Measurements from ENCODE around the gene SAMD1.

The SAMD1 gene

DNA sequence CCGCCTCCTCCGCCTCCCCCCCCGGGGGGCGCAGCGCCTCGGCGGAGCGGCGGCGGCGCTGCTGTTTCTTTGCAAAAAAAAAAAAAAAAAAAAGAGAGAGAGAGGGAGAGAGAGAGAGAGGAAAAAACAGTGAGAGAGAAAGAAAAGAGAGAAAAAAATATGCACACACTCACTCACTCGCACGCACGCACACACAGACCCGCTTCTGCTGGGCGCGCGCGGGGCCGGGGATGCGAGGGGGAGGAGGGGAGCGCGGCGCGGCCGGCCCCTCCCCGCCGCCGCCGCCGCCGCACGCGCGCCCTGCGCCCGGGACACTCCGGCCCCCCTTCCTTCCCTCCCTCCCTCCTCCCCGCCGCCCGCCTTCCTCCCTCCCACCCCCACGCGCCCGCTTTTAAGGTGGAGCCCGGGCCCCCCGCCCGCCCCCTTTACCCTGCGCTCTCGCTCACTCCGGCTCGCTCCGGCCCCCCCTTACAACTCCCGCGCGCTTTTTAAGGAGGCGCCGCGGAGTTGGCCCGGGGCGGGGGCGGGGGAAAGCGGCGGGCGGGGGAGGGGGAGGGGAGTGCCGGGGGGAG, at the start of gene SAMD1:
TSS of gene SAMD1 (minus strand) at position 243 of the 572 bp plus-strand sequence.
- DNase-seq (ENCODE audit: low spot score): peak; percentile 89

DNA sequence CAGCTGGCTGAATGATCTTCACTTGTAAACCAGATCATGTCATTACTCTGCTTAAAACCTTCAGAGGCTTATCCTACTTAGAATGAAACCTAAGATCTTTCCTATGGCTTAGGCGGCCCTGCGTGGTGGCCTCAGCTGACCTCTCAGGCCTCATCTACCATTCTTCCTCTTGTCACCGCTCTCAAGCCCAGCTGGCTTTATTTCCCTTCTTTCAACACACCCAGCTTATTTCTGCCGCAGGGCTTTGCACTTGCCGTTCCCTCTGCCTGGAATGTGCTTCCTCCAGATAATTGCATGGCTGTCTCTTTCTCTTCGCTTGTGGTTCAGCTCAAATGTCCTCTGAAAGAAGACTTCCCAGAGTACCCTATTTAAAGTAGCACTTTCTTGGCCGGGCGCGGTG, 49.4 kb upstream of the SAMD1 start:
- DNase-seq (ENCODE audit: low spot score): no peak

DNA sequence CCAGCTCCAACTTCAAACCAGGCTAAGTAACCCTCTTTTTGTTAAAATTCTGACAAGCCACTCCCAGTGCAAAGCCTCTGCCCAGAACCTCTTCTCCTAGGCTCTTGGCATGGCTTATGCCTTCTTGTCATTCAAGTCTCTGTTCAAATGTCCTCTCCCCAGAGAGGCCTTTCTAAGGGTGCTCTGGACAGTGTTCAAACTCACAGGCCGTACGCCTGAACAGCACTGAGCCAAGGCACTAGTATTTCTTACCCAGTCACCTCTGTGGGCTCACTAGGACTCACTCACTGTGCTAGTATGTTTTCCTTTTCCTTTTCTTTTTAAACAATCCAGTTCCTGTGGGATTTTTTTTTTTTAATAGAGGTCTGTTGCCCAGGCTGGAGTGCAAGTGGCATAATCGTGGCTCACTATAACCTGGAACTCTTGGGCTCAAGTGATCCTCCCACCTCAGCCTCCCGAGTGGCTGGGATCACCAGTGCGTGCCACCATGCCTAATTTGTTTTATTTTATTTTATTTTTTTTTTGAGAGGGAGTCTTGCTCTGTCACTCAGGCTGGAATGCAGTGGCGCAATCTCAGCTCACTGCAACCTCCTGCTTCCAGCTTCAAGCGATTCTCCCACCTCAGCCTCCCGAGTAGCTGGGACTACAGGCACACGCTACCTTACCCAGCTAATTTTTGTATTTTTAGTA, 48.2 kb upstream of the SAMD1 start:
- DNase-seq (ENCODE audit: low spot score): no peak

DNA sequence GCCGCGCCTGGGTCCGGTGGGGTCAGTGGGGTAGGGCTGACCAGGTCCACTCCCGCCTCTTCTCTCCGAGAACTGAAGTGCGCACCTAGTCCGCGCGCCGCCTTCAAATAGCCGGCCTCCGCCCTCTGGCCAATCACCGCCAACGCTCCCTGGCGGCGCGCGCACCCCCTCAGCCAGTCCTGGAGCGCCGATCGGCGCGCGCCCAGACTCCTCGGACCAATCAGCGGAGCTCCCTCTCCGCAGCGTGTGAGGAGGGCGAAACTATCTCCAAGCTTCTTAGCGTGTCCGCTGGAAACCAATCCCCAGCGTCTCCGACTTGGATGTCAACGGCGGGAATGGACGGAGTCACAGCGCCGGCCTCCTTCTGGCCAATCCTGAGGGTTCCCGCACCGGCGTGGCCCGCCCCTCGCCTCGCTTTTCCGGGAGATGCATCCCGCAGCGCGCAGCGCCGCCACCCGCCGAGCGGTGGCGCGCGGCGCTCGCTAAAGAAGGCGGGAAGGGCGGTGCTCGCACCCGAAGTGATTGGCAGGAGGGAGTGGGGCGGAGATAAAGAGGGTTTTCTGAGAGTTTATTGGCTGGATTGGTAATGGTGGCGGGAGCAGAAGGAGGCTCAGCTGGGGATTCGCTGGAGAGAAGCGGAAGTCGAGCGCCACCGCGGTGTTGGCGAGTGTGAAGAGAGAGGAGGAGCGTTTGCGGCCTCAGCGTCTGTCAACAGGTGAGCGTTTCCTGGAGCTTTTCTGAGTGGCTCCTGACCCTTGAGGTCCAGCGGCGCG, 46.1 kb upstream of the SAMD1 start, which contains the start of gene ASF1B:
TSS of gene ASF1B (minus strand) at position 81 of the 773 bp plus-strand sequence. CDS start 133 bp downstream, outside the sequence.
- peak; percentile 100 for DNase-seq (ENCODE audit: low spot score)

DNA sequence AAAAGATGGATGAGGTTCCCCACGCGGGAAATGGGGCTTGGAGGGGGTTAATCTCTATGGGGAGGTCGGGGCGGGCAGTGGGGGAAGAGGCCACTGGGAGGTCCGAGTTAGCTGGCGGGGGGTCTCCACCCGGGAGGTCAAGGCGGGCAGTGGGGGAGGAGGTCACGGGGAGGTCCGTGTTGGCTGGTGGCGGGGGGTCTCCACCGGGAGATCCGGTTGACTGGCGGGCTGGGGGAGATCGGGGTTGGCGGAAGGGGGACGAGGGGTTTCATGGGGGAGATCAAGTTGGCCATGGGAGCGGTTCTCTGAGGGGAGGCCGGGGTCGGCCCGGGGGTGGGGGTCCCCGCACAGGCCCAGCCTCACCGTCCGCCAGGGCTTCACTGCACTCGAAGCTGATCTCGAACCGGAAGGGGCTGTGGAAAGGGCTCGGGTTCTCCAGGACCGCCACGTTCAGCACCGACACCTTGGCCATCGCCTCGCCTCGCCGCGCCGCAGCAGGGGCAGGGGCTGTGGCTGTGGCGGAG, 45.5 kb upstream of the SAMD1 start:
- no peak for DNase-seq (ENCODE audit: low spot score)

DNA sequence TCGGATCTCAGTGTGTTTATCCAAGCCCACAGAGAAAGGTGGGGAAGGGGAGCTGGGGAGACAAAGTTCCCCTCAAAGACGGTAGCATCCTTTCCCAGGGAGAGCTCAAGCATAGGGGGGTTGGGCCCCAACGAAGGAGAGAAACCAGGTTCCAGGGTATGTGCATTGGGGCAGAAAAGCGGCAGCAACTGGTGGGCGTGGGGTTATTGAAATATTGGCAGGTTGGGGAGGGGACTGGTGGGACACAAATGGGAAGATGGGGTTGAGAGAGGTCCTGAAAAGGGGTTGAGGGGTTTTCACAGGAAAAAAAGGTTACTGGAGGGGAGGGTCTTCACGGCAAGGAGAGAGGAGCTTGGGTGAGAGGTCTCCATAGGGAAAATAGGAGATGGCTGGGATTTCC, 44.8 kb upstream of the SAMD1 start:
- DNase-seq (ENCODE audit: low spot score): no peak

DNA sequence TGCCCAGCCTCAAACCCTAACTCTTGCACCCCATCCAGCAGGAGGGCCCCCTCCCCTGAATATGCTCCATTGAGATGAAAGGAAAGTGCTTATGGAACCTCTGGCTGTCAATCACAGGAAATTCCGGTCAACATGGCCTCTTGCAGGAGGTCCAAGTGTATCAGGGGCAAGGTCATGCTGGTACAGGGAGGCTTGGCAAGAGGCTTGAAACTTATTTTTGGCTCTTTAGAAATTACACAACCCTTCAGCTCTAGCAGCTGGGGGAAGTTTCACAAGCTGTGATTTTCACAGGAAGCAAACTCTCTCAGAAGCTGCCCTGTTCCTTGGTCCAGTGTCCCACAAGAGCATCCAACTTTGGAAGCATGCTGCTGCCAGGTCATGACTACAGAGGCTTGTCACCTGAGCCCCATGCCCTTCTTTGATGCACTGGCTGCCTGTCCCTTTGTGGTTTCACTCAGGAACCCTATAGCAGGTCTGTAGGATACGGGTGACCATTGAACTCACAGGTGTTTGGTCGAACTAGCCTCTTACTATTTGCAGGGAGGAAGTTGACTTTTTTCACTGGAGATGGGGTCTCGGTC, 37.5 kb upstream of the SAMD1 start:
- DNase-seq (ENCODE audit: low spot score): no peak

DNA sequence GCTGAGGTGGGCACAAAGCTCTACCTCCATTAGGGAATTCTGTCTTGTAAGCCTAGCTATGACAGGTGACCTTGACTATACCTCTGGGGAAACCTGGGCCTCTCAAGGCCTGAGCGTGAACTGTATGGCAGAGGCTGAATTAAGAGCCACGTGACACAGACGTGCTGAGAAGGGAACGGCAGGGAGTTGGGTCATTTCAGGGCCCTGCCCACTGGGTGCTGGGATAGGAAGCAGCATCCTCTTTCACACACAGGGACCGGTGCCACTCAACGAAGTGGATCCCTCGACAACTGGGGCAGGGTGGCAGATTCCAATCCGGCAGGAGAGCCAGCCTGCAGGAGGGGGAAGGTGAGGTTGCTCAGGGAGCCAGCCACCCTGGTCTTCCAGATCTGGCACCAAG, 36.6 kb upstream of the SAMD1 start:
- DNase-seq (ENCODE audit: low spot score): no peak

DNA sequence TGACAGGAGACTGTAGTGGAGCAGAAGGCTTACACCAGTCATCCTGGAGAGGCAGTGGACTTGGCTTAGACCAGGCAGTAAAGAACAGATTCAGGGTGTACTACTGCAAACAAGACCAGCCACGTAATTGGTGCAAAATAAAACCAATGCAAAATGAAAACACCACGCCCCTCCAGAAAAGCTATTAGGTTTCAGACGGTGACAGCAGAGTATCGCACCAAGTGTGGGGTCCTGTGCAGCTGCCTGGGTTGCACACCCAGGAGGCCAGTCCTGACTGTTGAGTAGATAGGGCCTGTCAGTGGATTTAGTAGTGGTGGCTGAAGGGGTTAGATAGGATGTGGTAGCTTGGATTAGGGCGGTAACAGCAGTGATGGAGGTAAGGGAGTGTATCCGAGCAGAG, 32.4 kb upstream of the SAMD1 start:
- DNase-seq (ENCODE audit: low spot score): no peak

DNA sequence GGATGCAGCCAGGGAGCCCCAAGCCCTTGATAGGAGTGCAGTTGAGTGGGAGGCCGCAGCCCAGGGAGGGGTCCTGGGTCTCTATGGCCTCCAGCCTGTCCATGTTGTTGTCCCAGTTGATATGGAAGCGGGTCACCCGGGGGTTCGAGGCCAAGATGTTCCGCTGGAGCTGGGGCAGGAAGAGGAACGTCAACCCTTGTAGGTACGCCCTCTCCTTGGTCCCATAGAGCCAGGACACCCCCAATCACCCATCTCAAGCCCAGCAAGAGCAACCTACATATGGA, 29.9 kb upstream of the SAMD1 start:
- no peak for DNase-seq (ENCODE audit: low spot score)

DNA sequence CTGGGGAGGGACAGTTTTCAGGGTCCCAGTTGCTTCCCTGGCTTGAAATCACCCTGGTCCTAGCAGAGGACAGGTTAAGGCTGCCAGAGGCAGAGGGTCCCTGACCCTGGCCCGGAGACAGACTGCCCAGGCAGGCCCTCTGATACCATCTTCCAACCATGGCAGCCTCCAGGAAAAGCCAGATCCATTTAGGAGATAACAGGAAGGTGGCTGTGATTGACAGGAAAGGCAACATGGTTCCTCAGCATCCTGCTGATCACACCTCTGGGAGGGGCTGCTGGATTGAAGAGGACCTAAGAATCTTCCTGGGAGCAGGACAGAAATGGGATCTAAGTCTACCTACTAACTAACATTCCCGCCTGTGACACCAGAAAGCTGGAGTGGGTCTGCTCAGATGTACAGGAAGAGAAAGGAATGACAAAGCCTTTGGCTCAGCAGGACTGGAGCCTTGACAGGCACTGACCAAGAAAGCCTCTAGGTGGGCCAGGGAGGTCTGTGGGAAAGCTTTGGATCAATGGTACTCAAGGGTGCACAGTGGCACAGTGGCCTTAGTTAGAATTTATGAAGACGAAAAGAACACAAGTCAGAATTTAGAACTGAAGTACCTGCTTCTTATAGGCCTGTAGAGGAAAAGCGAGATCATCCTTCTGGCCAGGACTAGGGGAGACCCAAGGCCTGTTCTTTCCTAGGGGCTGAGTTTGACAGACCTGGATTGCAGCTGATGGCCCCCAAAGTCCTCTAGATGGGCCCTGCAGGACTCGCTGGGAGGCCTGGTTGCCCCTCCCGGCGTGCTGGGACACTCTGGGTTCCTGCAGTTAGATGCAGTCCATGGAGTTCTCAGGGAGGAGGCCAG, 29.3 kb upstream of the SAMD1 start:
- DNase-seq (ENCODE audit: low spot score): no peak

DNA sequence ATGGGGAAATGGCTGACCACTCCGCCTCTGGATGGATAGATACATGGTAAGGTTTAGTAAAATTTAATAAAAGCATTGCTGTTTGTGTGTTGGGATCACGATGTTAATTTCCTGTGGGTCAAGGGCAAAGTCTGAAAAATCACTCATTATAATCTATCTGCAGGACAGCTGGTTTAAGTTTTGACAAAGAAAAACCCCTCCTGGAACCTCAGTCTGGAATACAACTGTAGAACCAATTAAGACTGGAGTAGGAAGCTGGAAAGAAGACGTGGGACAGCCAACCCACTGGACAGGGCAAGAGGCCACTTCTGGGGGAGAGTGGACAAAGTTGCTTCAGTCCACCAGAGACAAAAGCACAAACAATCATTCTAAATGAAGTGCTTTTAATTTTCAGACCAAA, 28.6 kb upstream of the SAMD1 start:
- no peak for DNase-seq (ENCODE audit: low spot score)

DNA sequence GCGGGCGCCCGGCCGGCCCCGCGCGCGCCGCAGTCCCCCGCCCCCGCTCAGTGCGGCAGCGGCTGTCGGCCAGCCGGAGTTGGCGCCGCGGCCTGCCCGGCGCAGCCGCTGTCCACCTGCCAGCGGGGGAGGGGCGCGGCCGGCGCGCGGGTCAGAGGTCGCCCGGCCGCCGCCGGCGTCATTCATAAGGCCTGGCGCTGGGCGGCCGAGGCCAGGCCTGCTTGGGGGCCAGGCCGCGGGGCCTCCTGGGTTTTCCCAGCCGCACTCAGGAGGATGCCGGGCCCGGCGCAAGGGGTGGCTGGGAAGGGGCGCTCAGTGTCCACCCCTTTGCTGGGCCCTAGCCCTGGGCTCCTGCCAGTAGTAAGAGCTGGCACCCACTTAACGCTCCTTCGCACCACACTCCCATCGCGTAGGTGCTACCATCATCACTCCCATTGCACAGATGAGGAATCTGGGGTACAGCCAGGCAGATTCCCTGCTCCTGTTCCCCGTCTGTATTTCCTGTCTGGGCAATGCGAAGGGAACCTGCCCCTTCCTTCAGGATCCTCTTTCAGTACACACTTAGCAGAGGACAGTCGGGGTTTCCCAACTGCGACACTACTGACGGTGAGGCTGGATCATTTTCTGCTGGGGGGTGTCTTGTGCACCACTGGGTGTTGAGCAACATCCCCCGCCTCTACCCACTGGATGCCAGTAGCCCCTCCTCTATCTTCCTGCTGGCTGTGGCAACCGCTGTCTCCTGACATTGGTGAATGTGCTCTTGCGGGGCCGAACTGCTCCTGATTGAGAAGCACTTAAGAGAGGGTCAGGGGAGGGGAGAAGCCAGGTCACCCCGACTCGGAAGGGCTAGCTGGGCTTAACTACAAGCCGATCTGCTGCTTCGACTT, 27.9 kb upstream of the SAMD1 start:
- DNase-seq (ENCODE audit: low spot score): peak; percentile 43

DNA sequence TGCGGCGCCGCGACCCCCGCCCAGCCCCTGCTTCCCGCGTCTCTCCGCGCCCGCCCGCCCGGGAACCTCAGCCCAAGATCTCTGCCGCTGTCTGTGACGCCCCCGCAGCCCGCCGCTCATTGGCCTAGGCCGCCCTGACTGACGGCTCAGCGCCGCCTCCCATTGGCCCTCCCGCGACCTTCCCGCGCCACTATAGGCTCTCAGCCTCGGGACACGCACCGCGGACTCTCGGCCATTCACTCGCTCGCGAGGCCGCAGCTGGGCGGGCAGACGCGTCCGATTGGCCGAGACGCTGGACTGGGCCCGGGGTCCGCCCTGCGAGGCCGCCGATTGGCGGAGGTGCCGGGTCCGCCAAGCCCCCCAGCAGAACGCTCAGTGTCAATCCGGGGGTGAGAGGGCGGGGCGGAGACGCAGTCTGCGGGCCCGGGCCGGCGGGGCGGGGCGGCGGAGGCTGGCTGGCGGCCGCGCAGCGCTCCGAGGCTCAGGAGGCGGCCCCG, 27.2 kb upstream of the SAMD1 start, which contains the start of gene PRKACA:
TSS of gene PRKACA (minus strand) at position 95 of the 497 bp plus-strand sequence. CDS start 215 bp downstream, outside the sequence.
- peak; percentile 97 for DNase-seq (ENCODE audit: low spot score)

DNA sequence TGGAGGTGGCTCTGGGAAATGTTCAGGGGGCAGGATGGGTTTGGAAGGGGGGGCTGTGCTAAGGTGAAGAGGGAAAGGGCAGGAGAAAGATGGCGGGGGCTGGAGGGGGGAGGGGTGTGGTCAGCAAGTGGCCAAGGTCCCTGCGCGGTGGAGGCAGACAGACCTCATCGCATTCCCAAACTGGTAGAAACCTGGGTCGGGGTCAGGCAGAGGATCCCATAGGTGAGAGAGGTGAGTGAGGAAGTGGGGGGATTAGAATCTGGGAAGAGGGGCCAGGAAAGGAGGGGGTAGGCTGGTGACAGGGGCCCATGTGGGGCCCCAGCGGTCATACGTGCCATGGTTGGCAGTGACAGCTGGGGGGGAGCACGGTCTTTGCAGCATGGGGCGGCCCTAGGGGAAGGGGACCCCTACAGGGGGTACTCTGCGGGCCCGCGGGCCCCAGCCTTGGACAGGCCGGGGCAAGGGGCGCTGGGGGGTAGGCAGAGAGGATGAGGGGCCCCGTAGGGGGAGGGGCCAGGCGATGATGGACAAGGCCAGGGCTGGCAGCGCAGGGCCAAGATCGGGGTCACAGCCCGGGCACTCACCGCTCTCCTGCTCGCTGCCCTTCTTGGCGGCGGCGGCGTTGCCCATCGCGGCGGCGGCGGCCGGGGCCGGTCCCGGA, 26.5 kb upstream of the SAMD1 start:
- no peak for DNase-seq (ENCODE audit: low spot score)

DNA sequence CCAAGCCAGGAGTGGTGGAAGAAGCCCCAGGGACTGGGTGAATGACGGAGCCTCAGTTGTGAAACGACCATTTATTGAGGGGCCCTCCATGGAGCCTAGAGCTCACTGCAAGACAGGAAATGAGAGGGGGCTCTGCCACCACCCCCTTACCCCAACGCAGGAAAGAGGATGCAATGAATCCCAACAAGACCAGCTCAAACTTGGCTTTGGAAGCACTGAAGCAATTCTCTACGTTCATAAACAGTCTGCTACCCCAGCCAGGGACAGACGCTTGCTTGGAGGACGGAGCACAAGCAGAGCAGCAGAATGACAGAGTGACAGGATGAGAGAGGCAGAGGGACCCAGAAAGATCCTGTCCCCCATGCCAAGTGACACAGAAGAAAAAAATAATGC, 26.0 kb upstream of the SAMD1 start:
- no peak for DNase-seq (ENCODE audit: low spot score)

DNA sequence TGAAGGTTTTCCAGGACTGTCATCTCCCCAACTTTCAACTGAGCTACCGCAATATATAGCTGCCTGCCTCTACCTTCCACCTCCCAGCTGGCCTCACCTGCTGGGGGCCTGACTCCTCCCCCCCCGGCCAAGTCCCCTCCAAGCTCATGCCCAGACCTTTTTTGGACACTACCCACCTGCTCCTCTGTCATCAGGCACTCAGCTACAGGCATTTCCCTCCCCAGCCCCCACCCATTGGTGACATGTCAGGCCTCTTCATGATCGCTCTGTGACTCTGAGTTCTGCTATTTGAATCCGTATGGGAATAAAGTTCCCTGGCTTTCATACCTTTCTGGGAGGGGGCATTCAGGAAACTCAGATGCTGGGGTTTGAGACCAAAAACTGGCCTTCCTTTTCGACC, 25.2 kb upstream of the SAMD1 start:
- no peak for DNase-seq (ENCODE audit: low spot score)

DNA sequence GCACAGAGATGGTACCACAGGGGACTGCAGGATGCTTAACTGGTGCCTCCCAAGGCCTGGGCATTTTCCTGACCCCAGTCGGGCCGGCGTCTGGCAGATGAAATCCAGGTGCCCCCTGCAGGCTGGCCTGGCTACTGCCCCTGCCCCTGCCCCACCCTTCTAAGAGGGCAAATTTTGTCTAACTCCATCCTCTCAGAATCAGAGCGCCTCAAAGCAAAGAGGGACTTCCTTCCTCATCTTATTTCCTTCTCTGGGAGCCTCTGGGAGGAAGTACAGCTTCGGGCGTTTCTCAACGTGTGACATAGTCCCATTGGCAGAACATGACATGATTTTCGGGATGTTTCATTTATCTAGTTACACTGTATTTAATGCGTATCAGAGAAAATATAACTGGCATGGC, 24.3 kb upstream of the SAMD1 start:
- DNase-seq (ENCODE audit: low spot score): peak; percentile 39

DNA sequence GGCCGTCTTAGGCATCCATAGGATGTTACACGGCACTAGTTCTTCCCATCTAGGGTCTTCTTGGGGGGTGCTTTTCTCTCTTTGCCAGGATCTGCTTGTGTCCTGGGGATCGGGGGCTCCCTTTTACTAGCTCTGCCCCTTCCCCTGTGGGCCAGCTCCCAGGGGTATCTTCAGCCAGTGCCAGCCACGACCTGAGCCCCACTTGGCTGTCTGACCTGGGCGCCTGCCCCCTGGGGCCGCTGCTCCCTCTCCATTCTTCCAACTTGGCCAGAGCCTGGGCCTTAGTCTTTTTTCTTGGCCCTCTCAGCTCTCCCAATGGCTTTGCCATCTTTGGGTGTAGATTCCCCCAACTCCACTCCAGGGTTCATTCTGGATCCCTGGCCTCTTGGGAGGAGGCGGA, 23.9 kb upstream of the SAMD1 start:
- DNase-seq (ENCODE audit: low spot score): no peak

All from SW480 (cell line).